GM21423 (cell line): Measurements from ENCODE around the gene ABCC4.

Experiments
- ATAC-seq: cut with Tn5 transposase; IDR thresholded peaks from one replicate; pipeline ENCODE4 v1.9.1; 2021; ENCODE audit warnings: mild to moderate bottlenecking, moderate library complexity; ENCODE audit not compliant: unreplicated experiment

Gene ABCC4

GRCh38 chr13:95301183-95301967, at the start of gene ABCC4:
Gene ABCC4 (minus strand): TSS chr13:95301451. CDS start chr13:95301314, 137 bp downstream.
- ATAC-seq, result peak; percentile 85

- ATAC-seq, result no peak
These were observed 48.0 kb upstream of the ABCC4 start for GRCh38 chr13:95349267-95349666.

GRCh38 chr13:95343944-95344343, 42.7 kb upstream of the ABCC4 start:
- no peak for ATAC-seq

GRCh38 chr13:95341441-95341840, 40.2 kb upstream of the ABCC4 start:
- ATAC-seq, result no peak

- ATAC-seq, result no peak
These were observed 37.7 kb upstream of the ABCC4 start for GRCh38 chr13:95338905-95339304.

GRCh38 chr13:95337597-95337996, 36.3 kb upstream of the ABCC4 start:
- ATAC-seq, result no peak

- ATAC-seq, result no peak
These were observed 34.4 kb upstream of the ABCC4 start for GRCh38 chr13:95335667-95336066.

- ATAC-seq, result no peak
These were observed 27.1 kb upstream of the ABCC4 start for GRCh38 chr13:95328386-95328785.

GRCh38 chr13:95327190-95327589, 25.9 kb upstream of the ABCC4 start:
- ATAC-seq, result no peak

- no peak for ATAC-seq
These were observed 25.4 kb upstream of the ABCC4 start for GRCh38 chr13:95326695-95327094.

- no peak for ATAC-seq
These were observed 24.2 kb upstream of the ABCC4 start for GRCh38 chr13:95325485-95325884.

GRCh38 chr13:95323930-95324662, 22.8 kb upstream of the ABCC4 start:
- no peak for ATAC-seq

- ATAC-seq, result no peak
These were observed 18.5 kb upstream of the ABCC4 start for GRCh38 chr13:95319551-95320274.

- ATAC-seq, result no peak
These were observed 16.1 kb upstream of the ABCC4 start for GRCh38 chr13:95317039-95317989.

- ATAC-seq, result no peak
These were observed 14.5 kb upstream of the ABCC4 start for GRCh38 chr13:95315752-95316151.

GRCh38 chr13:95307507-95307906, 6.3 kb upstream of the ABCC4 start:
- no peak for ATAC-seq

GRCh38 chr13:95304453-95304852, 3.2 kb upstream of the ABCC4 start:
- ATAC-seq, result no peak

GRCh38 chr13:95301968-95302393, 730 bp upstream of the ABCC4 start:
- peak; percentile 12 for ATAC-seq

GRCh38 chr13:95300625-95301182, 547 bp downstream of the ABCC4 start:
- peak; percentile 38 for ATAC-seq

- ATAC-seq, result no peak
These were observed 2.2 kb downstream of the ABCC4 start for GRCh38 chr13:95298971-95299621.
